ENCODE measurements around the gene MDK. TPM values are rescaled to one million over a fixed set of nuclear protein-coding genes. Genes with fewer than 3 reads are reported as not detected.

MDK gene
- total RNA-seq, 4 donors from 2014 or later, result 5.0 to 25.0 (median 14.1) TPM

DNA sequence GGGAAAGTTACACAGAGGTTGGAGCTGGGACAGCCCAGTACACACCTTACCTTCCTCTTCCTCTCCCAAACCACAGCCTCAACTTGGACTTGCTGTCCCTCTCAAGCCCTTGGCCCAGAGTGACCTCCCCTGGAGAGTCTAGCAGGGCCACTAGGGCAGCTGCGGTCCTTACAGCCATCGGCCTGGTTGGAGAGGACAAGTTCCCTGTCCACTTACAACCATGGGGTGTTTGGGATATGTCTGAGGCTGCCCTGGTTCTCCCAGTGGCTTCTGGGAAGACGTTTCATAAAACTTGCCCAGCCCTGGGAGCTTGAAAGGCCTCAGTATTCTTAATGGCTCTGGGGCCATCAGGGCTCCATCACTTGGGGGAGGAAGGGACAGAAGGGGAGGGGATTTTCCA, 47.3 kb upstream of the MDK start:
- no peak for ATAC-seq
- H3K27ac ChIP-seq, result no peak overlapping the region
- 100% methylated on average over 1 of the region's 3 CpGs; no CpG with 5 or more reads in 1 of the 2 donors for WGBS, 2 donors (ENCODE audit: low coverage in 1 of 2)
- no peaks in the 10 kb centered on the region for H3K9me3 ChIP-seq
- H3K4me3 ChIP-seq, result no peak overlapping the region
- peaks cover 48% of the 10 kb centered on the region for H3K27me3 ChIP-seq
- no peaks in the 10 kb centered on the region for H3K36me3 ChIP-seq
- peaks cover 0 to 44% (median 20%) of the 10 kb centered on the region in 3 donors for H3K4me1 ChIP-seq
- TF ChIP-seq POLR2A (IDR thresholded peaks at IDR 0.05) (no peak), EP300 (IDR thresholded peaks at IDR 0.05) (no peak), POLR2AphosphoS5 (IDR thresholded peaks at IDR 0.05) (no peak), CTCF (IDR thresholded peaks at IDR 0.05) (no peak)

DNA sequence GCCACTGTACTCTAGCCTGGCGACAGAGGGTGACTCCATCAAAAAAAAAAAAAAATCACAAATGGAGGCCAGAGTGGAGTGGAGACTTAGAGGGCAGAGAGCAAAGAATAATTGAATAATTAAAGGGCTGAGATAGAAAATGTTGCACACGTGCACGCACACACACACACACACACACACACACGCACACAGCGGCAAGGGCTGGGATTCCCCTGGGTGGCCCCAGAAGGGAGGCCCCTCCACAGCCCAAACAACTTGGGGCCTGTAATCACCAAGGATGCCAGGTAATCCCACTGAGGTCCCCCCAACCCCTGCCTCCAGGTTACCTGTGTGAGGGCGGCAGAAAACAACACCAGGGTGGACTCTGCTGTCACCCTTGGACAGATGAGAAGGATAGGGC, 46.2 kb upstream of the MDK start:
- no peaks in the 10 kb centered on the region for H3K9me3 ChIP-seq
- H3K4me1 ChIP-seq, result peaks cover 0 to 52% (median 27%) of the 10 kb centered on the region in 3 donors
- H3K36me3 ChIP-seq, result no peaks in the 10 kb centered on the region
- WGBS, 2 donors (ENCODE audit: low coverage in 1 of 2), result 88% methylated on average over 4 of the region's 6 CpGs; no CpG with 5 or more reads in 1 of the 2 donors
- ATAC-seq, result no peak
- peaks cover 40% of the 10 kb centered on the region for H3K27me3 ChIP-seq
- TF ChIP-seq POLR2AphosphoS5 (IDR thresholded peaks at IDR 0.05), result no peak
- TF ChIP-seq POLR2A (IDR thresholded peaks at IDR 0.05), result no peak
- TF ChIP-seq EP300 (IDR thresholded peaks at IDR 0.05), result no peak
- TF ChIP-seq CTCF (IDR thresholded peaks at IDR 0.05), result no peak
- no peak overlapping the region for H3K4me3 ChIP-seq
- H3K27ac ChIP-seq, result no peak overlapping the region

DNA sequence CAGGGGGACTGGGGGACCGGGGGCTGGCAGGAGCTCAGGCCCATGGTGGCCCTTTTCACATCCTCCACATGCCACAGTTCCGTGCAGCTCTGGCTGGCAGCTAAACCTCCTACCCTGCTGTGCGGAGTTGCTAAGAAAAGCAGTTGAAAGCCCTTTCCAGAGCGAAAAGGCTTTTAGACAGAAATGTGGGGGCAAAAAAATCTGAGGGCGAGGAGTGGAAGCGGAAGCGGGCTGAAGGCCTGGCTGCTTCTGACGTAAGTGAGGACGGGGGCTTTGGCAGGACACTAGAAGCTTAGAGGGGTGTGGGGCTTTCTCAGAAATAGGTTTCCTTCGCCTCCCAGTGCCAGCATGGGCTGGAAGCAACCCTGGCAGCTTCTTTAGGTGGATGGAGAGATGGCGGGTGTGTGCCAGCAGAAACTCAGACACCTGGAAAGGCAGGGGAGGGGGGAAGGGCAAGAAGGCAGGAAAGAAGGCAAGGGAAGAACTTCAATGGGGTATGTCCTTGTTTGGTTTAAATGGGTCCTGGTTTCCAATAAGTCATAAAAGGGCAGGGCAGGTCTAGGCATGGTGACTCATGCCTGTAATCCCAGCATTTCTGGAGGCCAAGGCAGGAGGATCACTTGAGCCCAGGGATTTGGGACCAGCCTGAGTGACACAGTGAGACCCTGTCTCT, 45.4 kb upstream of the MDK start:
- 95 to 100% methylated on average over 2 to 9 of the region's 11 CpGs for WGBS, 2 donors (ENCODE audit: low coverage in 1 of 2)
- ATAC-seq, result no peak
- H3K36me3 ChIP-seq, result no peaks in the 10 kb centered on the region
- peaks cover 0 to 45% (median 27%) of the 10 kb centered on the region in 3 donors for H3K4me1 ChIP-seq
- TF ChIP-seq EP300 (IDR thresholded peaks at IDR 0.05), result no peak
- no peak for TF ChIP-seq POLR2A (IDR thresholded peaks at IDR 0.05)
- TF ChIP-seq CTCF (IDR thresholded peaks at IDR 0.05), result no peak
- TF ChIP-seq POLR2AphosphoS5 (IDR thresholded peaks at IDR 0.05), result no peak
- no peak overlapping the region for H3K27ac ChIP-seq
- H3K9me3 ChIP-seq, result no peaks in the 10 kb centered on the region
- H3K27me3 ChIP-seq, result peaks cover 33% of the 10 kb centered on the region
- no peak overlapping the region for H3K4me3 ChIP-seq

DNA sequence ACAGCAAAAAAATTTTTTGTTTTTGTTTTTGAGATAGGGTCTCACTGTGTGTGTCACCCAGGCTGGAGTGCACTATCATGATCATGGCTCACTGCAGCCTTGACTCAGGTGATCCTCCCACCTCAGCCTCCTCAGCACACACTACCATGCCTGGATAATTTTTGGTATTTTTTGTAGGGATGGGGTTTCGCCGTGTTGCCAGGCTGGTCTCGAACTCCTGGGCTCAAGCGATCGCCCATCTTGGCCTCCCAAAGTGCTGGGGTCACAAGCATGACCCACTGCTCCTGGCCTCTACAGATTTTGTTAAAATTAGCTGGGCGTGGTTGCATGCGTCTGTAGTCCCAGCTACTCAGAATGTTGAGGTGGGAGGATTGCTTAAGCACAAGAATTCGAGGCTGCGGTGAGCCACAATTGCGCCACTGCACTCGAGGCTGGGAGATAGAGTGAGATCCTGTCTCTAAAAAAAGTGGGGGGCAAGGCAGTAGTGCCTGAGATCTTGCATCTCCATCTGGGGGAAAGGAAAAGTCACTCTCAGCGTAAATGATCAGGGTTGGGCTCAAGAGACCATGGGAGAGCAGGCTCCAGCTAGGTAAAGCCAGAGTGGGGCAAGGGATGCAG, 44.8 kb upstream of the MDK start:
- Histone ChIP-seq H3K36me3 (no peaks in the 10 kb centered on the region), H3K9me3 (no peaks in the 10 kb centered on the region), H3K27me3 (peaks cover 26% of the 10 kb centered on the region), H3K4me3 (no peak overlapping the region), H3K4me1 (peaks cover 0 to 45% (median 27%) of the 10 kb centered on the region in 3 donors), H3K27ac (no peak overlapping the region)
- WGBS, 2 donors (ENCODE audit: low coverage in 1 of 2), result 91 to 100% methylated on average over 1 to 6 of the region's 12 CpGs
- ATAC-seq, result no peak
- no peak for TF ChIP-seq CTCF (IDR thresholded peaks at IDR 0.05)
- no peak for TF ChIP-seq POLR2AphosphoS5 (IDR thresholded peaks at IDR 0.05)
- TF ChIP-seq POLR2A (IDR thresholded peaks at IDR 0.05), result no peak
- no peak for TF ChIP-seq EP300 (IDR thresholded peaks at IDR 0.05)

Data from gastroesophageal sphincter (tissue), 4 donors.